Right renal cortex interstitium (tissue), 3 donors: ENCODE results near the gene FNBP1. TPM values are rescaled to one million over a fixed set of nuclear protein-coding genes. Genes with fewer than 3 reads are reported as not detected.
A peak's percentile ranks its signal among the peaks of the same experiment; 100 is the strongest.

Experiments
- DNase-seq, 3 donors: peaks; one replicate each; pipeline ENCODE4 v3.0.0-alpha.2; 2013; ENCODE audit warnings: low read depth in 3 of 3, low spot score in 2 of 3
- polyA plus RNA-seq, 3 donors: library from polyadenylated mRNA; unstranded; fragments of 120-200 nt; gene quantifications; one replicate each; pipeline ENCODE4 v1.2.1, GENCODE V29; 2013; ENCODE audit not compliant: insufficient read length in 3 of 3

The FNBP1 gene
- 10 to 100 TPM; 45.0 to 51.4 (median 51.1) TPM for polyA plus RNA-seq

DNA sequence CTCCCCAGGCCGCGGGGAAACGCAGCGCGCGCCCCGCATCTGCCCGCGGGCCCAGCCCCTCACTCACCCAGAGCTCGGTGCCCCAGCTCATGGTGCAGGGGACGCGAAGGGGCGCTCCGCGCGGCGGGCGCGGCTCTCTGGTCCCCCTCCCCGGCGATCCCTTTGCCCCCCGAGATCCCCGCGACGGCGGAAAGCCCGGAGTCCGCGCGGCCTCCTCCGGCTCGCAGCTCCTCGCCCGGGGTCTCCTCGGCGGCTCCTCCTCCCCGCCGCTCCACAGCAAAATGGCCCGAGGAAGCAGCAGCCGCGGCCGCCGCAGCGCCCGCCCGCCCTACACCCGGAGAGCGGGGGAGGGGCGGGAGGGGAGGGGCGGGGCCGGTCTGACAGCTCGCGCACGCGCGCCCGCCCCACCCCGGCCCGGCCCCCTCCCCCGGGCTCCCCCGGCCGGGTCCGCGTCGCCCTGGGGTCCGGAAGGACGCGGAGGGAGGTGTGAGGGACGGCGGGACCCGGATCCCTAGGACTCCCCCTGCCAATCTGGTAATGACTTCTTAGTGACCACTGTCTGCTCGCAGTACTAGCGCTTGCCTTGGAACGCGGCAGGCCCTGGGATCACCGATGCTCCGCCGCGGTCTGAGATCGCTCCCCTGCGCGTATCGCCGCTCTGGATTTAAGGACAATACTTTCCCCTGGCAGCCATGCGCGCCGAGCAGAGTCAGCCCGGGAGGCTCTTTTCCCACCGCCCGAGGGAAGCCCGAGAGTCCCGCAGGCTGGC lies at the start of gene FNBP1:
Gene FNBP1 (minus strand): TSS at position 305 of the 769 bp plus-strand sequence. CDS start 214 bp downstream, at position 91.
- peak in 1 of 3 donors; percentile 61 for DNase-seq

- no peak for DNase-seq
These were observed 47.9 kb upstream of the FNBP1 start for GRCh38 chr9:130090915-130091314.

DNA sequence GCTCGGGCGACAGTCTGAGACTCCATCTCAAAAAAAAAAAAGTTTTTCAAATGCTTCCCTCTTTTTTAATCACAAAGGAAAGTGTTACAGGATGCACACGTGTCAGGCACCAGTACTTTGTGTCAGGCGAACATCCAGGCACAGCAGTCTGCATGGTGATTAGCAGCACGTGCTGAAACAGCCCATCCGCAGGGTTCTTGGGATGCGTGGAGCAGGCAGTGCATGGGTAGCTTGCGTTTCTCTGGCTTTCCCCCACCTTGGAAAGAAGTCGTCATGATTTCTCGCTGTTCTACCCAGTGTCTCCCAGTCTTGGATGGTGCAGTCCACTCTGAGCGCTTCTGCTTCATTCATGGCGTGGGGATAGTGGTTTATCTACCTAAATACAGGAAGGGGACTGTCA lies 46.2 kb upstream of the FNBP1 start:
- DNase-seq: no peak

- no peak for DNase-seq
These were observed 45.1 kb upstream of the FNBP1 start for GRCh38 chr9:130088051-130088450.

DNA sequence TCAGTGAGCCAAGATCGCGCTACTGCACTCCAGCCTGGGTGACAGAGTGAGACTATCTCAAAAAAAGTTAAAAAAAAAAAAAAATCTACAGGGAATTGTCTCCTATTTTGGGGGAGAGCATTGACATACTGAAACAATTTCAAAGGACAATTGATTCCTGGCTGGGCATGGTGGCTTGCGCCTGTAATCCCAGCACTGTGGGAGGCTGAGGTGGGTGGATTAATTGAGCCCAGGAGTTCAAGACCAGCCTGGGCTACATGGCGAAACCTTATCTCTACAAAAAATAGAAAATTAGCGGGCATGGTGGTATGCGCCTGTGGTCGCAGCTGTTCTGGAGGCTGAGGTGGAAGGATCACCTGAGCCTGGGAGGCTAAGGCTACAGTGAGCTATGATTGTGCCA lies 41.3 kb upstream of the FNBP1 start:
- no peak for DNase-seq

- no peak for DNase-seq
These were observed 35.6 kb upstream of the FNBP1 start for GRCh38 chr9:130078547-130078946.

DNA sequence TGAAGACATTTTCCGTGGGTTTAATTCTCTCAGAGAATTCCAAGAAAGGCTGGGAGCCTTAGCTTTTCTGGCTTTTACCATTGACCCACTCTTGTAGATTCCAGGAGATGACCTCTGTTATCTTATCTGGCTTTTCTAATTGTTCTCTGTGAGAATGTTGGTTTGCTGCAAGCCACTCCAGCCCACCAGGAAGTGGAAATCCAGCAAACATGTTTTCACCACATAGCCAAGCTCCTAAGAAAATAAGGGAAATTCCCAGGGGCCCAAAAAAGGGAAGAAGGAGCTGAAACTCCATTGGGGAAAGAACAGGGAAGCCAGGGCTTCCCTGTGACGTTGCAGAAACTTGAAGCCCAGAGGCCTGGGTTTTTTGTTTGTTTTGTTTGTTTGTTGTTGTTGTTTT lies 30.4 kb upstream of the FNBP1 start:
- no peak for DNase-seq

DNA sequence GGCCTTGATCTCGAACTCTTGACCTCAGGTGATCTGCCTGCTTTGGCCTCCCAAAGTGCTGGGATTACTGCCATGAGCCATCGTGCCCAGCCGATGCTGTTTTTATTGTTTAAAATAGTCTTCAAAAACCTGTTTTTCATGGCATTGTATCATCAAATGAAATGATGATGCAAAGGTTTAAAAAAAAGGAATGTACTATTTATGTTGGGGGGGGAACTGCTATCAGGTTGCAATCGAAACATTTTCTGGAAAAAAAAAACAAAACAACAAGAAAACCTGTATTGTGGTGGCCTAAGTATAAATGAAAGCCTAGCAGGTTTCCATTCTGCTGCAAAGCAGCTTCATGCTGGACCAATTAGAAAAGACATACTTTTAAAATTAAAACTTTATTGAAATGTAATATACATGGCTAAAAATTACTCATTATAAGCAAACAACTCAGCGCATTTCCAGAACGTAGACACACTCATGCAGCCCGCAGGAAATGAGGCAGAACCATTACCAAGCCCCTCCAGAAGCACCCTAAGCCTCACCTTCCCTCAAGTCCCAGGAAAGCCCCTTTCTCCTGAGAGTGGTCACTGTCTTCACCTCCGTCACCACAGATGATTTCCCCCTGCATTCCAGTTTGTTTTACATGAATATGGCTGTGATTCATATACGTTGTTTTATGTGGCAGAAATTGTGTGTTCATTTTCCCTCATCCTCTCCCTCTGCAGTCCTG lies 29.7 kb upstream of the FNBP1 start:
- DNase-seq: no peak

GRCh38 chr9:130069048-130069447 lies 26.1 kb upstream of the FNBP1 start:
- no peak for DNase-seq

- DNase-seq: no peak
These were observed 21.6 kb upstream of the FNBP1 start for GRCh38 chr9:130064621-130065020.

DNA sequence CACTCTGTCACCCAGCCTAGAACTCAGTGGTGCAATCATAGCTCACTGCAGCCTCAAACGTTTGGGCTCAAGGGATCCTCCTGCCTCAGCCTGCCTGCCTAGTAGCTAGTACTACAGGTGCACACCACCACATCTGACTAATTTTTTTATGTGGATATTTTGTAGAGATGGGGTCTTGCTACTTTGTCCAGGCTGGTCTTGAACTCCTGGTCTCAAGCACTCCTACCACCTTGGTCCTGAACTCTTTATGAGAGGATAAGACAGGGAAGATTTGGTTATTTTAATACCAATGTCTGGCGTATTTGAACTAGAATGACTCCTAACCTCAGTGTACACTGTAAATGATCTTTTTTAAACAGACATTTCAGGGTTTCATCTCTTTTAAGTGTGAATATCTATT lies 19.8 kb upstream of the FNBP1 start:
- no peak for DNase-seq

- DNase-seq: no peak
These were observed 17.3 kb upstream of the FNBP1 start for GRCh38 chr9:130060296-130060695.

DNA sequence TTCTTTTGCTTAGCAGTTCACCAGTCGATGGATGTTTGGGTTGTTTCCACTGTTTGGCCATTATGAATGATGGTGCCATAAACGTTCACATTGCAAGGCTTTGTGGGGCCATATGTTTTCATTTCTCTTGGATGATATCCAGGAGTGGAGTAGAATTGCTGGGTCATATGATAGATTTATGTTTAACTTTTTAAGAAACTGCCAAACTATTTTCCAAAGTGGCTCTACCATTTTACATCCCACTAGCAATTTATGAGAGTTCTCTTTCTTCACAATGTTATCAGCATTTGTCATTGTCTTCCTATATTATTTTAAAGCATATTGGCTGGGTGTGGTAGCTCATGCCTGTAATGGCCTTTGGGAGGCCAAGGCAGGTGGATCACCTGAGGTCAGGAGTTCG lies 15.9 kb upstream of the FNBP1 start:
- no peak for DNase-seq

DNA sequence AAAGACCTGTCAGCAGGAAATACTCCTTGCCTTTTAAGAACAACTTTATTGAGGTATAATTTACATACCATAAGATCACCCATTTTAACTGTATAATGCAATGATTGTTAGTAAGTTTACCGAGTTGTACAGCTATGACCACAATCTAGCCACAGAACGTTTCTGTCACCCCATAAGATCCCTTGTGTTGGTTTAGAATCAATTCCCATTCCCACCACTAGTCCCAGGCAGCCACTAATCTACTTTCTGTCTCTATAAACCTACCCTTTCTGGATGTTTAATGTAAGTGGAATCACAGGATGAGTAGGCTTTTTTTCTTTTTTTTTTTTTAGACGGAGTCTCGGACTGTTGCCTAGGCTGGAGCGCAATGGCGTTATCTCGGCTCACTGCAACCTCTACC lies 15.2 kb upstream of the FNBP1 start:
- DNase-seq: no peak

DNA sequence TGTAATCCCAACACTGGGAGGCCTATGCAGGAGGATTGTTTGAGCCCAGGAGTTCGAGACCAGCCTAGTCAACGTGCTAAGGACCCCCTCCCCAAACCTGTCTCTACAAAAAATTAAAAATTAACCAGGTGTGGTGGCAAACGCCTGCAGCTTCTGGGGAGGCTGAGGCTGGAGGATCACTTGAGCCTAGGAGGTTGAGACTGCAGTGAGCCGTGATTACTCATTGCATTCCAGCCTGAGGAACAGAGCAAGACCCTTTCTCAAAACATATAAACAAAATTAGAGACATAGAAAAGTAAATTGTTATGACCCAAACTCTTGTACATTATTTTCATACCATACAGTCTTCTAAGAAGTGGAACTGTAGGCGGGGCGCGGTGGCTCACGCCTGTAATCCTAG lies 11.8 kb upstream of the FNBP1 start:
- DNase-seq: no peak

DNA sequence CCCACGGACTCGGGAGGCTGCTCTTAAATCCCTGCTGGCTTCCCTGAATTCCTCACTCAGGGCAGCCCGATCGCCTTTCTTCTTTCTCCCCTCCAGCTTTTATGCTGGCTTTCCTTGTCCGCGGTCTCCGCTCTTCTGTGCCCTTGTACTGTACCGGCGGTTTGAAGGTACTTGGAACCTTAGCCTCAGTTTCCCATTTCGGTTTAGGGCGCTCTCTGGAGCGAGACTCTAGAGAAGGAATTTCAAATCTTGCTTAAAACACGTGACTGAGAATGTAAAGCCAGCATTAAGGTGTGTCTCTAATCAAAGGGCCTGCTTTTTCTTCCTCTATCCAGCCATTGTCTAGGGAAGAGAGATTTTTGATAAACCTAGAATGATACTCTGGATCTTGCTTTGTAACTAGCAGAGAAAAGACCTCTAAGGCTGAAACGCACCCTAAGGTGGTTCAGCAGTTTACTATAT lies 11.4 kb upstream of the FNBP1 start:
- DNase-seq: no peak

GRCh38 chr9:130053504-130054324 lies 10.7 kb upstream of the FNBP1 start, which contains the start of gene GPR107:
TSS of gene GPR107 (plus strand) at chr9:130053906. CDS start at chr9:130053933, 27 bp downstream.
- DNase-seq: peak in 1 of 3 donors; percentile 69

DNA sequence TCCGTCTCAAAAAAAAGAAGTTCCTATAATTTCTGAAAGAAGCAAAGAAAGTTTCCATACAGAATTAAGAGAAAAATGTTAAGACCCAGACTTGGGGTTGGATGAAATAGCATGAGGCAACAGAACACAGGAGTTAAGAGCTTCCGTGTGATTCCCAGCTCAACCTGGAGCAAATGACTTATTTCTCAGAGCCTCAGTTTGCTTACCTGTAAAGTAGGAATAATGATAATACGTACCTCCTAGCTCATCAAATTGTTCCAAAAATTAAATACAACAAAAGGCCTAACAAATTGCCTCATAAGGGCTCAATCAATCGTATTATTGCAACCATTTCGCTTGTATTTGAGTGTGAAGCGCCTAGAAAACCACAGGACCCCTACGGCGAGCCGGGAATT lies 10.1 kb upstream of the FNBP1 start:
- DNase-seq: no peak

DNA sequence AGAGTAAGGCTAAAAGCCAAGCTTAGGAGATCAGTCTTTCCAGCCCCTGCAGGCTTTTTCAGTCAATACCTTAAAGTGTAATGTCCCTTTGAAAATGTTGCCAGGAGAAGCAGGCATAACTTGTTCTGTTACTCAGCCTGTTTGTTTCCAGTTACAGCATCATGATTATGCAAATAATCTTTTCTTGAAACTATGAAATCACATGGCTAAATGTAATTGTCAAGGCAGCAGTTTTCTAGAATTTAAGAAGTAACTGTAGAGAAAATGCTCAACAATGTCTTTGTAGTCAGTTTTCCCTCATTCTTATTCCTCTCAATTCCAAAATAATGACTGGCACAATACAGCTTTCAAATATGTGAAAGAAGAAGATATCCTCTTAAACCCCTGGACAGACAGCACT lies 8.9 kb upstream of the FNBP1 start:
- DNase-seq: no peak

DNA sequence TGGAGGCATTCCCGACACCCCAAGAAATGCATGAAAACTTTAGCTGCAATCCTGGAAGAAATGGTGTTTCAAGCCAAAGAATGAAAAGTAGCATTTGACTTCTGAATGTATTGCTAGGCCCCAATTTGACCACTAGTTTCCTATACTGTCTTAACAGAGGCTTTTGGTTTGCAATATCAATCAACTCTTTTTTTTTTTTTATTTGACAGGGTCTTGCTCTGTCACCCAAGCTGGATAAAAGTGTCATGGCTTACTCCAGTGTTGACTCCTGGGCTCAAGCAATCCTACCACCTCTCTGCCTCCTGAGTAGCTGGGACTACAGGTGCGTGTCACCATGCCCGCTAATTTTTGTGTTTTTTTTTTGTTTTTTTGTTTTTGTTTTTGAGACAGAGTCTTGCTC lies 7.5 kb upstream of the FNBP1 start:
- no peak for DNase-seq
